Measurements from ENCODE around the gene CCT4. TPM values are rescaled to one million over a fixed set of nuclear protein-coding genes. Genes with fewer than 3 reads are reported as not detected.

Gene CCT4
- total RNA-seq, 1 experiment from 2014 or later = 345 TPM

GRCh38 chr2:61928826-61929461, 40.5 kb upstream of the CCT4 start:
- peaks cover 41% of the 10 kb centered on the region for H3K4me1 Mint-ChIP-seq
- peaks cover 25% of the 10 kb centered on the region for H3K36me3 Mint-ChIP-seq
- no peaks in the 10 kb centered on the region for H3K27me3 Mint-ChIP-seq (ENCODE audit: low read depth)
- POLR2A ChIA-PET = interaction anchor here (1.7 kb wide), 1 partner anchor 9 kb away, joined by 5 read pairs; no protein-coding TSS in a partner anchor
- no peak for TF ChIP-seq E2F5 (CRISPR knock-in tag; IDR thresholded peaks at IDR 0.05)
- no peak for TF ChIP-seq HMGA2 (CRISPR knock-in tag; IDR thresholded peaks at IDR 0.05)
- H3K9me3 Mint-ChIP-seq = peaks cover 14% of the 10 kb centered on the region
- CTCF ChIA-PET = no interaction called here
- ATAC-seq (peak; percentile 43; the same call in 1 of the 2 replicates), DNase-seq (ENCODE audit: low spot score) (no peak)
- no peak overlapping the region for H3K4me3 Mint-ChIP-seq
- peak overlapping the region; percentile 43; the same call in 1 of the 2 replicates for H3K27ac Mint-ChIP-seq

- Mint-ChIP-seq H3K9me3 (peaks cover 6% of the 10 kb centered on the region), H3K36me3 (peaks cover 18% of the 10 kb centered on the region), H3K27me3 (ENCODE audit: low read depth) (no peaks in the 10 kb centered on the region), H3K4me1 (peaks cover 41% of the 10 kb centered on the region), H3K27ac (peak overlapping the region; percentile 73), H3K4me3 (no peak overlapping the region)
- no peak for TF ChIP-seq USF2 (CRISPR knock-in tag; IDR thresholded peaks at IDR 0.05)
- no peak for TF ChIP-seq GRHL2 (CRISPR knock-in tag; IDR thresholded peaks at IDR 0.05; ENCODE audit: insufficient replicate concordance, severe bottlenecking)
- no peak for TF ChIP-seq IRF1 (CRISPR knock-in tag; IDR thresholded peaks at IDR 0.05)
- peak; percentile 50; the same call in 1 of the 2 replicates for TF ChIP-seq MXD4 (CRISPR knock-in tag; IDR thresholded peaks at IDR 0.05; ENCODE audit: borderline replicate concordance)
- TF ChIP-seq ZNF532 (CRISPR knock-in tag; IDR thresholded peaks at IDR 0.05; ENCODE audit: borderline replicate concordance) = no peak
- TF ChIP-seq USF1 (CRISPR knock-in tag; IDR thresholded peaks at IDR 0.05) = no peak
- TF ChIP-seq ZNF671 (CRISPR knock-in tag; IDR thresholded peaks at IDR 0.05) = no peak
- DNase-seq (ENCODE audit: low spot score) (no peak), ATAC-seq (no peak; the same call in 1 of the 2 replicates)
- CTCF ChIA-PET = interaction anchor here (0.9 to 1.6 kb wide), 2 partner anchors 45 to 531 kb away, joined by 3 to 4 read pairs; no protein-coding TSS in a partner anchor
- POLR2A ChIA-PET = no interaction called here
Measured at GRCh38 chr2:61926531-61927477, 38.3 kb upstream of the CCT4 start.

Measured in WTC11 (cell line).